DOHH2 (cell line): ENCODE results near the gene RRAS2.

Experiments
- H3F3A ChIP-seq: fragments of 200-600 bp; sonication (generic), shearing (Covaris generic); 2 replicates; pipeline ENCODE4 v1.6.0; 2016; ENCODE audit warnings: antibody characterized with exemption, mild to moderate bottlenecking; ENCODE audit not compliant: control insufficient read depth, insufficient read depth
- H3K27ac ChIP-seq: fragments of 200-600 bp; sonication (generic); 2 replicates; pipeline ENCODE4 v1.5.1; 2014; ENCODE audit warnings: low read depth, mild to moderate bottlenecking, low read length, moderate library complexity
- H3K27me3 ChIP-seq: fragments of 200-600 bp; sonication (generic); 2 replicates; pipeline ENCODE4 v1.6.1; 2014; ENCODE audit warnings: mild to moderate bottlenecking, low read length, mixed read lengths; ENCODE audit not compliant: control insufficient read depth
- H3K36me3 ChIP-seq: fragments of 200-600 bp; sonication (generic); 2 replicates; pipeline ENCODE4 v1.6.1; 2014; ENCODE audit warnings: mild to moderate bottlenecking, low read length, moderate library complexity, mixed read lengths; ENCODE audit not compliant: control insufficient read depth
- H3K4me1 ChIP-seq: fragments of 200-600 bp; sonication (generic); 2 replicates; pipeline ENCODE4 v1.6.1; 2014; ENCODE audit warnings: mild to moderate bottlenecking, low read length, mixed read lengths; ENCODE audit not compliant: control insufficient read depth
- H3K4me2 ChIP-seq: fragments of 200-600 bp; sonication (generic); 2 replicates; pipeline ENCODE4 v1.6.0; 2014; ENCODE audit warnings: mild to moderate bottlenecking, low read length, moderate library complexity
- H3K4me3 ChIP-seq: fragments of 200-600 bp; sonication (generic); 2 replicates; pipeline ENCODE4 v1.5.1; 2014; ENCODE audit warnings: mild to moderate bottlenecking, low read length, mixed read lengths
- H3K79me2 ChIP-seq: fragments of 200-600 bp; sonication (generic); 2 replicates; pipeline ENCODE4 v1.6.1; 2014; ENCODE audit warnings: mild to moderate bottlenecking, low read length, mixed read lengths; ENCODE audit not compliant: control insufficient read depth
- H3K9me2 ChIP-seq: fragments of 200-600 bp; sonication (generic); replicated peaks from 2 replicates; pipeline ENCODE4 v1.6.1; 2014; ENCODE audit warnings: mild to moderate bottlenecking, low read length, mixed read lengths; ENCODE audit not compliant: control insufficient read depth
- H3K9me3 ChIP-seq: fragments of 200-600 bp; sonication (generic); 2 replicates; pipeline ENCODE4 v1.6.1; 2014; ENCODE audit warnings: antibody characterized with exemption, low read length, mixed read lengths; ENCODE audit not compliant: control insufficient read depth, insufficient read depth
- H4K20me1 ChIP-seq: fragments of 200-600 bp; sonication (generic); 2 replicates; pipeline ENCODE4 v1.6.0; 2014; ENCODE audit warnings: low read depth, mild to moderate bottlenecking, antibody characterized with exemption, low read length, moderate library complexity; ENCODE audit not compliant: control insufficient read depth, insufficient read depth
- CTCF ChIP-seq: fragments of 200-600 bp; sonication (generic); IDR thresholded peaks from one replicate; pipeline ENCODE4 v1.5.1; 2014; ENCODE audit warnings: antibody characterized with exemption, mild to moderate bottlenecking, low read depth, low read length; ENCODE audit not compliant: poor library complexity, severe bottlenecking
- EZH2phosphoT487 ChIP-seq: fragments of 200-600 bp; sonication (generic); IDR thresholded peaks from 2 replicates; pipeline ENCODE4 v1.6.1; 2017; ENCODE audit warnings: borderline replicate concordance, mild to moderate bottlenecking, antibody characterized with exemption, low read length, moderate library complexity, mixed read lengths

RRAS2 gene

GRCh38 chr11:14261066-14261465 is 97.9 kb downstream of the RRAS2 start:
- Histone ChIP-seq H3K27me3 (no peaks in the 10 kb centered on the region), H3K79me2 (no peaks in the 10 kb centered on the region), H3K36me3 (no peaks in the 10 kb centered on the region), H3K4me1 (no peaks in the 10 kb centered on the region), H3K4me2 (no peak overlapping the region), H3K9me3 (no peaks in the 10 kb centered on the region), H3K27ac (no peak overlapping the region), H3F3A (no peaks in the 10 kb centered on the region), H4K20me1 (no peaks in the 10 kb centered on the region), H3K4me3 (no peak overlapping the region), H3K9me2 (no peaks in the 10 kb centered on the region)
- TF ChIP-seq CTCF (no peak), EZH2phosphoT487 (no peak)

GRCh38 chr11:14259878-14260277 is 99.1 kb downstream of the RRAS2 start:
- Histone ChIP-seq H3K4me1 (no peaks in the 10 kb centered on the region), H4K20me1 (no peaks in the 10 kb centered on the region), H3K9me3 (no peaks in the 10 kb centered on the region), H3K9me2 (no peaks in the 10 kb centered on the region), H3F3A (no peaks in the 10 kb centered on the region), H3K36me3 (no peaks in the 10 kb centered on the region), H3K27me3 (no peaks in the 10 kb centered on the region), H3K4me2 (no peak overlapping the region), H3K79me2 (no peaks in the 10 kb centered on the region), H3K27ac (no peak overlapping the region), H3K4me3 (no peak overlapping the region)
- TF ChIP-seq CTCF, result no peak
- no peak for TF ChIP-seq EZH2phosphoT487

GRCh38 chr11:14259186-14259784 is 99.7 kb downstream of the RRAS2 start:
- no peak overlapping the region for H3K27ac ChIP-seq
- no peaks in the 10 kb centered on the region for H3K4me1 ChIP-seq
- H4K20me1 ChIP-seq, result no peaks in the 10 kb centered on the region
- no peaks in the 10 kb centered on the region for H3K9me2 ChIP-seq
- H3K36me3 ChIP-seq, result no peaks in the 10 kb centered on the region
- no peak overlapping the region for H3K4me2 ChIP-seq
- no peaks in the 10 kb centered on the region for H3K27me3 ChIP-seq
- no peaks in the 10 kb centered on the region for H3K79me2 ChIP-seq
- no peak overlapping the region for H3K4me3 ChIP-seq
- no peaks in the 10 kb centered on the region for H3F3A ChIP-seq
- TF ChIP-seq EZH2phosphoT487, result no peak
- TF ChIP-seq CTCF, result no peak
- no peaks in the 10 kb centered on the region for H3K9me3 ChIP-seq
